ENCODE measurements around the gene QDPR.

- TF ChIP-seq CTCF (IDR thresholded peaks at IDR 0.05) (no peak), POLR2AphosphoS5 (IDR thresholded peaks at IDR 0.05; ENCODE audit: low read depth, low read length) (no peak), TCF7L2 (IDR thresholded peaks at IDR 0.05; ENCODE audit: low read depth, low read length) (no peak)
These were observed 74.5 kb downstream of the QDPR start for GRCh38 chr4:17437396-17437795.

Measured in Panc1 (cell line).